Activated CD4-positive, alpha-beta T cell treated with anti-CD3 and anti-CD28 coated beads, Interleukin-10, Interleukin-2, amounts not matched to agents 100 ng/mL and 50 ng/mL, durations not matched to agents 16 hours and 8 hours (primary cell): ENCODE measurements around the gene PASK.
"Not testable (repeated sequence)": the region's sequence is repeated elsewhere in the genome, so short reads cannot be mapped to it uniquely, and the experiment has no call there.

Experiments used
- DNase-seq: peaks from one replicate; pipeline ENCODE4 v3.0.0-alpha.2; 2020

The PASK gene

DNA sequence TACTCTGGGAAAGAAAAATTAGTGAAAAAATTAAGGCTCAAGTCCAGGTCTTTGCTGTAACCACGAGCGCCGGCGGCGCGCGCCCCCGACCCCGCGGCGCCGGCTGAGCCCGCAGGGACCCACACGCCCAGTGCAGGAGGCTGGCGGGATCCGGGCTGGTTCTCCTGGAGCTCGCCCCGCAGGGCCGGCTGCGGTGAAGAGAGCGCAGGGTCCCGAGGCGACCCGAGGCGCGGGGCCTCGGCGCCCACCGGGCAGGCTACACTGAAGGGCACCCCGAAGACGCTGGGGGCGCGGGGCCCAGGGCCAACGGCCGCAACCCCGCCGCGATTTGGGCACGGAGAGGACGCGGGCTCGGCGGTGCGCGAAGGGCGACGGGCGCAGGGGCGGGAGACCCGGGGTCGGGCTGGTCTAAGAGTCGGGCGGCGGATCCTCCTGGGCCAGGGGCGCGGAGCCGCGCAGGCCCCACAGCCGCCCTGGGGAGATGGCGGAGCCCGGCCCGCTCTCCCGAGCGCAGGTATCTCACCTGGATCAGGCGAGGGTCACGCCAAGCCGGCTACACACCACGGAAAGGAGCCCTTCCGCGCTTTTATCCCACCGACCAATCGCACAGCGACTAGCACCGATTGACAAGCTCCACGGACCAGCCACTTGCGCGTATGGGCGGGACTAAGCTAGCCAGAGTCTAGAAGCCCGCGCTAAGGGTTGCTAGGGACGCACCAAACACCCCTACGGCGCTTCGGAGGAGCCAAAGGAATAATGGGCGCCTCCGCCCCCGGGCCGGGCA is at the start of gene PASK:
Gene PASK, minus strand, starts transcription at position 582 of the 784 bp plus-strand sequence. CDS start 6,440 bp downstream, outside the sequence.
- DNase-seq = peak; percentile 98

DNA sequence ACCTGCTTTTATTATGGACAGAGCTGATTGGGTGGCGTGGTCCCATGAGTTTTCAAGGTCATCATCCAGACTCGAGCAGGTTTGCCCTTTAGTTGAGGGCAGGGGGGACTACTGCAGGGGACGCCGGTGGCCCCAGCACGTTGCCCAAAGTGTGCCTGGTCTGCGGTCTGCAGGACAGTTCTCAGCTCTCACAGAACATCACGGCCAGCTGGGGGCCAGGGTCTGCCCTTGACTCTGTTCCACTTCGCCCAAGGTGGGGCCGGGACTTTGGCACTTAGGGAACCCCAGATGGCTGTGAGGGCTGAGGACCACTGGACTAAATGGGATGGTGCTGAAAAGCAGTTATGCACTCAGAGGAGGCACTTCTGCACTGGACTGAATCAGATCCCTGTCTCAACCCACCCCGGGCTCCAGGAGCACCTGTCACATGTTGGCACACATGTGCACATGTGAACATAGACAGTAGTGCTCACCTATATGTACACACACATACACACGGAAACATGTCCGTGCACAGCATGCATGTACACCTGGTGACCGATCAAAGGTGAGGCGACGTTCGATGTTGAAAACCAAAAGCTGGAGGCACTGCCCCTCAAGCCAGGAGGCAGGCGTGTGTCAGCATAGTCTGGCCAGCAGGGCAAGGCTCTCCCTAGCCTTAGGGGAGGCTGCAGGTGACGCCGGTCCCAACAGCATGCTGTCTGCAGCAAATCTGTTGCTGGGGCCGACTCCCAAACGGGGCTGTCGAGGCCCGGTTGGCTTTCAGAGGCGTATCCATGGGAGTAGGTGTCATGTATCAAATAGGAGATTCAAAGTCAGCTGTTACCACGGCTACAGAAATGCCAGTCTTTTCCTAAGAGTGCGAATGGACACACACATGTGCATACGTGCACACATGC is 49.4 kb upstream of the PASK start:
- DNase-seq = no peak

DNA sequence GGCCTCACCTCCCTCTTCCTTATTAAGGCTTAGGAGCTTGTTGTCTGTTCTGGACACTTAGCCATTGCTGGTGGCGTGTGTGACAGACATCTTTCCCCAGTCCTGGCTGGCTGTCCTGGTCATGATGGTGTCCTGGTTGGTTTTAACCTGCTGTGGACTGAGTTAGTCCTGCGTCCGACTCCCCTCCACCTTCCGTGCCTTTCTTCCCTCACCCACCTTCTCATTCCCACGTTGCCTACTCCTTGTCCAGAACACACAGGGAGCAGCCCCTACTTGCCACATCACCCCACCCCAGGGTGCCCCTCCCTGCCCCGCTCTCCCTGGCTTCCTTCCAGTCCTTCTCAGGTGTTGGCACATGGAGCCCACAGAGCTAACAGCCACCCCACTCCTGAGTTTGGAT is 48.7 kb upstream of the PASK start:
- DNase-seq = no peak

DNA sequence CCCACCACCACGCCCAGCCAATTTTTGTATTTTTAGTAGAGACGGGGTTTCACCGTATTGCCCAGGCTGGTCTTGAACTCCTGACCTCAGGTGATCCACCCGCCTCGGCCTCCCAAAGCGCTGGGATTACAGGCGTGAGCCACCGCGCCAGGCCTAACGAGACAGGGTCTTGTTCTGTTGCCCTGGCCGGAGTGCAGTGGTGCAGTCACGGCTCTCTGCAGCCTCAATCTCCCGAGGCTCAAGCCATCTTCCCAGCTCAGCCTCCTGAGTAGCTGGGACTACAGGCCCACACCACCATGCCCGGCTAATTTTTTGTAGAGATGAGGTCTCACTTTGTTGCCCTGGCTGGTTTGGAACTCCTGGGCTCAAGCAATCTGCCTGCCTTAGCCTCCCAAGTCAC is 48.0 kb upstream of the PASK start:
- DNase-seq = not testable (repeated sequence)

DNA sequence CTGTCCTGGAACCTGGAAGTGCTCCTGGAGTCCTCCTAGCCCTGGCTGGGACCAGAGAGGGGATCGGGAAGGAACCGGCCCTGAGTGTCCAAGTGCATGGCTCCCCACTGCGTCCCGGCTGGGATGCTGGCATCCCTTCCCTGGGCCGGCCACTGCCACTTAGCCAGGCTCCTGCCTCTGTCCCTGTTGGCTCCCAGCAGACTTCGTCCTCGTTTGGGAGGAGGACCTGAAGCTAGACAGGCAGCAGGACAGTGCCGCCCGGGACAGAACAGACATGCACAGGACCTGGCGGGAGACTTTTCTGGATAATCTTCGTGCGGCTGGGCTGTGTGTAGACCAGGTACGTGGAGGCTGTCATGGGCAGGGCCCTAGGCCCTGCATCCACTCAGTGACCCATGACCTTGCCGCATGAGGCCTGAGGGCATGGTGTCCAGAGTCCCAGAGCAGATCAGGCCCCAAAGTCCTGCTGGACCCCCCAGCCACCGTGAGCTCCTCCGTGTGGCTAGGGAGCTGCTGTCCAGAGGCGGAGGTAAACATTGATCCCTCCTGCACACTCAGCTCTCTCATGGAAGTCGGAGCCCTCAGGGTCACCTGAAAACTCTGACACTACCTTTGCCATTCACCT is 46.3 kb upstream of the PASK start:
- no peak for DNase-seq

DNA sequence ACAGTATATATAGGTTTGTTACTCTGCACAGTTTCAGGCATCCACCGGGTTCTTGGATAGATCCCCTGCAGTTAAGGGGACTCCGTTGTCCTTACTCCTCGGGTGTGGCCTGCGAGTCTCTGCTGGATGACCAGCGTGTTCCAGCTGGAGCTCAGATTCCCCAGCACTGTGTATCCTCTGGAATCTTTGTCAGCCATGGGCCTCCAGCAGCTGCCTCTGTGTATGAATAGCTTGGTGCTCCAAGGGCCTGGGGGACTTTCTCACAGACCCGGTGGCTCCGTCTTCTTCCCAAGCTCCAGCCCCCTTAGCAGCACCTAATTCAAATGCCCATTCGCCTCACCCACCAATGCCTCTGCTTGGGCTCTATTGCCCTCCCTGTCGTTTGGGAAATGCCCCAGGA is 45.5 kb upstream of the PASK start:
- DNase-seq = no peak

DNA sequence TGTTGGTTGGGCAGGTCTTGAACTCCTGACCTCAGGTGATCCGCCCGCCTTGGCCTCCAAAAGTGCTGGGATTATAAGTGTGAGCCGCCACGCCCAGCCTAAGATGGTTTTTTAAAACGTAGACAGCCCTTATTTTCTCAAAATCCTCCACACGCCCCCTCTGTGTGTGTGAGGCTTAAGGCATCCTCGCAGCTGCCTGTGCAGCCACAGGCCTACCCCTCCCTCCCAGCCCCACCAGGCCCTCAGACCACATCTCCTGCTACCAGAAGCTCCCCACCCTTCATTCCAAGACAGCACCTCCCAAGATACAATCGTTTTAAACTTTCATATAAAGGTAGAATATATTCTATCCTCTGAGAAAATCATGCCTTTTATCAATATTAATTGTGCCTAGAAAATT is 44.0 kb upstream of the PASK start:
- DNase-seq = no peak

DNA sequence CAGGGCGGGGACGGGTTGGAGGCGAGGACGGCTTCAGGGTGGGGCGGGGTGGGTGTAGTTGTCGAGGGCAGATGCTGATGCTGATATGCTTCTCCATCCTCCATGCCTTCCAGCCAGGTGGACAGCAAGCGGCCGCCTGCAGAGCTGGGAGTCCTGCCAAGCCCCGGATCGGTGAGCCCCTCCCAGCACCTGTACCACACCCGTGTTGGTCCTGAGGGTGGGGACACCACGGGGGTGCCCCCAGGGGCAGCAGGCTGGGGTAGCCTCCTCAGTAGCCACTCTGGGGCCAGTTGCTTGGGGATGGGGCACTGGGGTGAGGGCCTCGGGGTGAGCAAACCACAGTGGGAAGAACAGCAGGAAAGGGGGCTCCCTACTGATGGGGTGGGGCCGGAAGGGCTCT is 41.8 kb upstream of the PASK start:
- no peak for DNase-seq

DNA sequence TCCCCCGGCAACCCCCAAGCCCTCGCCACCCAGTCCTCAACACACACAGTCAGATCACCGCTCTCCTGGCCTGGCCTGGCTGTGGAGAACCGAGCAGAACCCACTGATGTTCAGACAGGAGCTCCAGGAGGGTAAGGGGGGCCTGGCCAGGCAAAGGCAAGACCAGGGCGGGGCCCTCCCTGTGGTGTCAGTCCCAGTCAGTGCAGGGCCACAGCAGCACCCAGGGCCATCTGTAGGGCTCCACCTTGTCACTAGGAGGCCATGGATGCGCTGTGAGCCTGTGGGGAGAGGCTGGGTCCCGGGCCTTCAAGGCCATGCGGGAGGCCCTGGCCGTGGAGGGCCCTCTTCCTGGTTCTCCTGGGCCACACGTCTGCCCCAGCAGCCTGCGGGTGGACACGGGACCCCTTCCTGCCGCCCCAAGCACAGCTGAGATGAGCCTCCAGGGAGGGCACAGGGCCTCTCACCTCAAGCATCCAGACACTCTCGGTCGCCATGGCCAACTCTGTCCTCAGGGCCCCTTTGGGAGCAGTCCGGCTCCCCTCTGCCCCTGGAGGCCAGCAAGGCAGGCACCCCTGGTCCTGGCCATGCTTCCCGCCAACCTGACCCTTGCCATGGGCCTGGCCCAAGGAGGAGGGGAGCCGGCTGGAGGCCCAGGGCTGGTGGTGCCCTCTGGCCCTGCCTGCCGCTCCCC is 41.2 kb upstream of the PASK start:
- DNase-seq = no peak

DNA sequence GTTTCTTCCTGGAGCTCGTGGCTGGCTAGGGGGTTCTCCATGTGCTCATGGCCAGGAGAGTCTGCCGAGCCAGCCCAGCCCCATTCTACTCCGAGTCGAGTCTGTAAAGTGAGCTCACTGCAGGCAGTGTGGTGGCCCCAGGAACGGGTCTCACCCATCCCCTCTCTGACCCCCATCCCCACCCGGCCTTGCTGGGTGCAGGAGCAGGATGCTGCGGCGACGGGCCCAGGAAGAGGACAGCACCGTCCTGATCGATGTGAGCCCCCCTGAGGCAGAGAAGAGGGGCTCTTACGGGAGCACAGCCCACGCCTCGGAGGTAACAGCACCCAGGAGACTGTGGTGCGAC is 40.6 kb upstream of the PASK start:
- DNase-seq = no peak

DNA sequence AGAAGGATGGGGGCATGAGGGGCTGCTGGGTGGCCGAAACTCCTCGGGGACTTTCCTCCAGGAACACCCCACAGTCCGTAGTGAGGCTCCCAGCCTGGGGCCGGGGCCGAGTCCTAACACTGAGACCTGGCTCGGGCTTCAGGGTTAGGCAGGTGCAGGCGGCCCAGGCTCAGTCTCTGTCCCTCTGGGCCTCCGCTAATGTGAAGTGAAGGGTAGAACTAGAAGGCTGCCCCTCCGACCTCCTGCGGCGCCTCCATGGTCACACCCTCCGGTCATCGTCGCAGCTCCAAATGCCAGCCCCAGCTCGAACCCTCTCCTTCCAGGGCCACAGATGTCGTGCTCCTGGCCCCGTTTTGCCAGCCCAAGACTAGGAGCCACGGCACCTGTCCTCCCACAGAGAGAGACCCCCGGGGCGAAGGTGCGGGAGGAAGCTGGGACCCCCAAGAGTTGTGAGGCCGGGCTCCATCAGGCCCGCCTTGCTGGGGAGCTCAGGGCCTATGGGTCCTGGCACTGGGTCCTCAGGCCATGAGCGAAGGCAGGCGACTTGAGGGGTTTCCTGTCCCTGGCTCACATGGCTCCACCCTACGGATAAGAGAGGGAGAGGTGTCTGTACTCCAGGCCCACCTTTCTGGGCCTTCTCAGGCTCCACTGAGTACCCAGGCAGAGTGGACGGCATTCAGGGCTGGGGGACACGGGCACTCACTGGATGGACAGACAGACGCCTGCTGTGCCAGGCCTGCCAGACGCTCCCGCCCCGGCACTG is 40.0 kb upstream of the PASK start:
- no peak for DNase-seq

DNA sequence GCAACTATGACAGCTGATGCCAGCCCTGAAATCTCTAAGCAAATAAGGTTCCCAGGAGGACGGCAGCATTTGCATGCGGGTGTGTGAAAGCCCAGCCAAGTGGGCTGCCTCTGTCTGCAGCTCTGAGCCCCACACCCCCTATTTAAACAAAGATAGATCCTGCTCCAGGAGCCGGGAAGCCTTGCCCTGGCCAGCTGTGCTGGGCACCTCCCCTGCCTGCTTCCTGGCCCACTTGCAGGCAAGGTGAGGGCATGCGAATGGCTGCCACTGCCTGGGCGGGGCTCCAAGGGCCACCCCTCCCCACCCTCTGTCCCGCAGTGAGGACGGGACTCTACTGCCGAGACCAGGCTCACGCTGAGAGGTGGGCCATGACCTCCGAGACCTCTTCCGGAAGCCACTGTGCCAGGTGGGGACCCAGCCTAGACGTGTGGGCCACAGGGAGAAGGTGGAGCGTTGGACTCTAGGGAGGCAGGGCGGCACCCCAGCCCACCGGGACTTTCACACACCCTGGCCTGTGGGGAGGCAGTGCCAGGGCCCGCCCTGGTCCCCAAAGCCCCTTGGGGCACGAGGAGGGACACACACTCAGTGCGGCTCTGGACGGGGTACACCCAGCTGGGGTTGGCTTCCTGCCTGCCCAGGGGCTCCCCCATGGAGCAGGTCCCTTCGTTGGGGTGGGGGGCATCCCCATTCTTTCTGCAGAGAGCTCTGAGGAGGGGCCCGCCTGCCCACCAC is 39.3 kb upstream of the PASK start, which contains the start of gene ANO7:
Gene ANO7, plus strand, starts transcription at position 317 of the 732 bp plus-strand sequence. CDS start 1,387 bp downstream, outside the sequence.
- no peak for DNase-seq

DNA sequence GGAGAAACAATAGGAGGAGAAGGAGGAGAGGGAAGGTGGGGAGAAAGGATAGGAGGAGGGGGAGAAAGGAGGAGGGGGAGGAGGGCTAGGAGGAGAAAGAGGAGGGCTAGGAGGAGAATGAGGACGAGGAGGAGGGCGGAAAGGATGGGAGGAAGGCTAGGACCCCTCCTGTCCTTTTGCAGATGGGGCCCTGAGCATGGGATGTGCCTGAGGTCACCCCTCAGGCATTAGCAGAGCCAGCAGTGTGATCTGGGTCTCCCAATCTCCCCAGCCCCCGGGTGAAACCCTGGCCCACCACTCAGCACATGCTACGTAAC is 38.6 kb upstream of the PASK start:
- DNase-seq = no peak

DNA sequence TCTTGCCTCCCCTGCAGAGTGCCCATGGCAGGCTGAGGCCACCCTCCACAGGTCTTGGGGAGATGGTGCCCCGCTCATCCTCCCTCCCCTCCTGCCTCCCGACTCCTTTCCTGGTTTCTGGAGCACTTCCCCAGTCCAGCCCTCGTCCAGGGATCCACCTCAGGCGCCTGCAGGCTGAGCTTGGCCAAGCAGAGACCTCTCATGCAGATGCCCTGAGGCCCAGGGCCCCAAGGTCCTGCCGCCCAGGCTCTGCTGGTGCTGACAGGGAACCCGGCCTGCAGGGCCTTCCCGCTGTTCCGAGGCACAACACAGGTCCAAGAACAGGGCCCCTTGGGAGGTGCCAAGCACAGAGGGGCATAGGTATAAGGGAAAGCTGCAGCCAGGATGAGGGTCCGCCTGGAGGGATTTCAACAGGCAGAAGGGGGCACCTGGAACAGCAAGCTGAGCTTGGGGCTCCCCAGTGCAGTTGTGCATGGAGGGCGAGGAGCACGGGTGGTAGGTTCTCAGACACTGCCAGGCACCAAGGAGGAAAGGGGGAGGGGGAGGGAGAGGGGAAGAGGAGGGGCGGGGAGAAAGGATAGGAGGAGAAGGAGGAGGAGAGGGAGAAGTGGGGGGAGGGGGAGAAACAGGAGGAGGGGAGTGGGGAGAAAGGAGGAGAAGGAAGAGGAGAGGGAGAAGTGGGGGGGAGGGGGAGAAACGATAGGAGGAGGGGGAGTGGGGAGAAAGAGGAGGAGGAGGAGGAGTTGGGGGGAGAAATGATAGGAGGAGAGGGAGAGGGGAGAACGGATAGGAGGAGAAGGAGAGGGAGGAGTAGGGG is 38.0 kb upstream of the PASK start:
- no peak for DNase-seq

DNA sequence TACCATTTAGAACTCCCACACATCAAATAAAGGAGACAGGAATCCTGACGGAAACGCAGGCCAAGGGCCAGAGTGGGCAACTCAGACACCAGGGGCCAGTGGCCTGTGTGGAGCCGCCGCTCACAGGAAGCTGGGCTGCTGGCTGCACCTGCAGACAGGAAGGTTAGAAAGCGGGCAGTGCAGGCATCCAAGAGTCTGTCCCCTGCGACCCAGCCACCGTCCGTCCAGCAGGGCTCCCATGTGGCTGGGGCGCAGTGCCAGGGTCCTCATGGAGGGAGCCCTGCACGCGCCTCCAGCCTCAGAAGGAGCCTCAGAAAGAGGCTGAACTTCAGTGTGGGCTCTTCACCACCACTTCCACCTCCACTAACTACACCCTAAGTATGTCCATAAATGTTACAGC is 36.7 kb upstream of the PASK start:
- no peak for DNase-seq

DNA sequence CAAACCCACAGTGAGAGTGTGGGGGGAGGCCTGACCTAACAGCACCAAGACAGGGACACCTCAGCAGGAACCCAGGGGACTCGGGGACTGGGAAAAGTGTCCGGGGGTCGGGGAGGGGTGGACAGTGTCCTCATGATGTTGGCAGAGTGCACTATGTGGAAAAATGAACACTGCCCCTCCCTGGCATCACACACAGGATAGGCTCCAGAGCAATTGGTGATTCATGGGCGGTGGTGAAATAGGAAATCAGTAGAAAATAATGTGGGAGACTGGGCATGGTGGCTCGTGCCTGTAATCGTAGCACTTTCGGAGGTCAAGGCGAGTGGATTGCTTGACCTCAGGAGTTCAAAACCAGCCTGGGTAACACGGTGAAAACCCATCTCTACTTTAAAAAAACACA is 35.6 kb upstream of the PASK start:
- DNase-seq = no peak

DNA sequence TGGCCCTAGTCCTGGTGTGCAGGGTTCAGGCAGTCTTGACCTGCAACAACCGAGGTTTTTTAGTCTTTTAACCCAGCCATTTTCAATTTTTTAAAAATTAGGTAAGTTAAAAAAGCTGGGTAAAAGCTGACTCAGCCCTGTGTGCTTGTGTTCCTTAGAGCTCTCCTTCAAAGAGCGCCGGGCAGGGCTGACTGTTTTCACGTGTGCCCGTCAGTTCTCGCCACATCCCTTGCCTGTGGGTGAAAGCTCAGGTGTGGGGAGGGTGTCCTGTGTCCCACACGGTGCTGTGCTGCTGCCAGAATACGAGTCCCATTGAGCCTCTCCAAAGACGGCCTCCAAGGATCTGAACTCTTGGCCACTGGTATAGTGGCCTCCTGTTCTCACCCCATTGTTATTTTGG is 33.9 kb upstream of the PASK start:
- no peak for DNase-seq

DNA sequence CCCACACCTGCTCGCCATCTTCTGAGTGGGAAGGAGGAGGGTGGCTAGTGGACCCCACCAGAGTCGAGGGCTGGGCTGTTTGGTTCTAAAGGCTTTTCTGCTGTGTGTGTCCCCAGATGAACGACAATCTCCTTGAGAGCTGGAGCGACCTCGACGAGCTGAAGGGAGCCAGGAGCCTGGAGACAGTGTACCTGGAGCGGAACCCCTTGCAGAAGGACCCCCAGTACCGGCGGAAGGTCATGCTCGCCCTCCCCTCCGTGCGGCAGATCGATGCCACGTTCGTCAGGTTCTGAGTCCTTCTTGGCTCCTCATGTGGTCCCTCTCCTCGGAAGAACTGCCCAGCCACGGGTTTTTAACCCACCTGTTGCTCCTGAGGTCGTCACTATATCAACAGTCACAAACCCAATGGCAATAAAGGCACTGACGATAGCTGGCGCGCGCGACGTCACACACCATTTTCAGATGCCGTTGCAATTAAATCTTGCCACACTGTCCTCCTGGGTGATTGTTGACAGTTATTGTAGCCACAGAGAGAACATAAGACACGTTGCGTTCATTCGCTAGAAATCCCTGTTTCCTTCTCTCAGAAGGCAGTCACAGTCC is 33.4 kb upstream of the PASK start:
- DNase-seq = no peak

DNA sequence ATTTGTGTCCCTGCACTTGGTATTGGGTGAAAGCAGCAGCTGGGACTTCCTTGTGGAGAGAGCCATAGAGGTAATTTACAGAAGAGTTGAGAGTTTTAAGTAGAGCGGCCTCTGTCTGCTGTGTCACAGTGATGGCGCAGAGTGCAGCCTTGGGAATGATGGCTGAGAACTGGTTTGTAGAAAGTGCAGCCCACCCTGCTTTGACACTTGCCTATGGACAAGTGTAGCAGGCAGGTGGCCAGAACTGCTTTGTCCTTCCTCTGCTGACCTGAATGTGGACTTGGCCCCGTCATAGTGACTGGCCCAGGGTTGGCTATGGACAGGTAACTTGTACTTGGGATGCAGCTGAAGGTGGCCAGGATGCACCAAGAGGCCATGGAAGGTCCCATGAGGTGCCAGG is 32.9 kb upstream of the PASK start:
- DNase-seq = no peak

DNA sequence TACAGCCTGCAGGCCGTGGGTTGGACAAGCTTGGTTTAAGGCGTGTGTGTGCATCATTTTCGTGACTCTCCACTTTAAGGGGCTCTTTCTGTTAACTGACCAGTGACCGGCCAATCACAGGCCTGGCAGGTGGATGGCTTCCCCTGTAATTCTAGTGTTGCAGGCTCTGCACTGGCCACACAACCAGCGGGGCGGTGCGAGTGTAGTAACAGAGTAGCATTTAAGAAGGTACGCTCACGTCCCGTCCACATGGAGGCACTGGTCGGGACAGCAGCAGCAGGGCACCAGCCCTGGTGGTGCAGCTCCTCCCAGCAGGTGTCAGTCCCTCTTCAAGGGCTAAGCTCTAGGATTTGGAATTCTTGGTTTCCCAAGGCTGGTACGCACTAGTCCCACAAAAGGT is 31.2 kb upstream of the PASK start:
- no peak for DNase-seq
